HEK293 (cell line): ENCODE measurements around the gene METTL8.

Source experiments
- CTCF ChIA-PET: fragments of 350-600 bp; formaldehyde crosslinking; extraction: SDS; loops from one replicate; lab custom pipeline; 2021; ENCODE audit warnings: antibody characterized with exemption; lab: Yijun Ruan, JAX
- POLR2A ChIA-PET: fragments of 300-600 bp; formaldehyde crosslinking; extraction: SDS; loops from one replicate; lab custom pipeline; 2020; ENCODE audit warnings: antibody characterized with exemption, inconsistent platforms; lab: Yijun Ruan, JAX
- H3K27ac ChIP-seq: fragments of 200-500 bp; sonication (Bioruptor generic); 2 replicates; pipeline ENCODE4 v1.5.1; 2014; ENCODE audit warnings: low read depth, low read length, control low read depth, inconsistent platforms; ENCODE audit errors: extremely low read depth
- H3K36me3 ChIP-seq, 2 experiments: fragments of 200-500 bp in 1 of 2; sonication (Bioruptor generic) in 1 of 2; 1 replicate in 1 of 2; 2 replicates in 1 of 2; pipeline ENCODE4 v1.5.1; 2014 to 2017; ENCODE audit warnings: inconsistent platforms in 2 of 2, low read length in 2 of 2; ENCODE audit not compliant: control insufficient read depth in 2 of 2, insufficient read depth in 1 of 2
- H3K4me1 ChIP-seq: fragments of 200-500 bp; sonication (Bioruptor generic); 2 replicates; pipeline ENCODE4 v1.5.1; 2014; ENCODE audit warnings: mild to moderate bottlenecking, low read length, inconsistent platforms; ENCODE audit not compliant: control insufficient read depth, insufficient read depth
- H3K4me3 ChIP-seq: 2 replicates; pipeline ENCODE4 v1.5.1; 2011; ENCODE audit warnings: low read depth, mild to moderate bottlenecking, control low read depth, low read length, moderate library complexity
- H3K9me3 ChIP-seq: fragments of 200-500 bp; sonication (Bioruptor generic); 2 replicates; pipeline ENCODE4 v1.5.1; 2014; ENCODE audit warnings: low read depth, low read length, inconsistent platforms; ENCODE audit not compliant: control insufficient read depth, insufficient read depth
- BCL11A ChIP-seq: fragments of 450-650 bp; formaldehyde crosslinking; IDR thresholded peaks from 2 replicates; pipeline ENCODE4 v1.5.1; 2016; ENCODE audit warnings: low read depth, missing biosample characterization, missing genetic modification characterization
- KLF1 ChIP-seq: fragments of 450-650 bp; formaldehyde crosslinking; IDR thresholded peaks from 2 replicates; pipeline ENCODE4 v1.5.1; 2016; ENCODE audit warnings: missing biosample characterization, missing genetic modification characterization
- PRDM1 ChIP-seq: fragments of 450-650 bp; formaldehyde crosslinking; IDR thresholded peaks from 2 replicates; pipeline ENCODE4; 2016; ENCODE audit warnings: missing biosample characterization, missing genetic modification characterization
- SETDB1 ChIP-seq: IDR thresholded peaks from one replicate; pipeline ENCODE4 v1.6.1; 2017; ENCODE audit warnings: mild to moderate bottlenecking, low read length, moderate library complexity, mixed read lengths; ENCODE audit not compliant: insufficient read length
- SP3 ChIP-seq: fragments of 450-650 bp; formaldehyde crosslinking; IDR thresholded peaks from 2 replicates; pipeline ENCODE4 v1.5.1; 2016; ENCODE audit warnings: missing biosample characterization, missing genetic modification characterization
- ZBTB21 ChIP-seq: fragments of 450-650 bp; formaldehyde crosslinking; IDR thresholded peaks from 2 replicates; pipeline ENCODE4 v1.5.1; 2017; ENCODE audit warnings: missing biosample characterization, missing genetic modification characterization
- ZFP41 ChIP-seq: fragments of 450-650 bp; formaldehyde crosslinking; IDR thresholded peaks from 2 replicates; pipeline ENCODE4 v1.5.1; 2016; ENCODE audit warnings: missing biosample characterization, missing genetic modification characterization, borderline replicate concordance
- ZFP69B ChIP-seq: fragments of 450-650 bp; formaldehyde crosslinking; IDR thresholded peaks from 2 replicates; pipeline ENCODE4 v1.5.1; 2016; ENCODE audit warnings: missing biosample characterization, missing genetic modification characterization
- ZNF211 ChIP-seq: fragments of 450-650 bp; formaldehyde crosslinking; IDR thresholded peaks from 2 replicates; pipeline ENCODE4 v1.5.1; 2016; ENCODE audit warnings: low read depth, missing biosample characterization, missing genetic modification characterization
- ZNF221 ChIP-seq: fragments of 450-650 bp; formaldehyde crosslinking; IDR thresholded peaks from 2 replicates; pipeline ENCODE4 v1.5.1; 2017; ENCODE audit warnings: missing biosample characterization, missing genetic modification characterization, borderline replicate concordance
- ZNF223 ChIP-seq: fragments of 450-650 bp; formaldehyde crosslinking; IDR thresholded peaks from 2 replicates; pipeline ENCODE4 v1.5.1; 2016; ENCODE audit warnings: missing biosample characterization, missing genetic modification characterization
- ZNF274 ChIP-seq, 2 experiments: fragments of 200-500 bp in 1 of 2; fragments of 450-650 bp in 1 of 2; sonication (Bioruptor generic) in 1 of 2; formaldehyde crosslinking in 1 of 2; IDR thresholded peaks; 2 replicates each; pipeline versions ENCODE4 v1.5.1 to v1.6.1; 2014 to 2016; ENCODE audit warnings: borderline replicate concordance in 1 of 2, inconsistent platforms in 1 of 2, low read length in 1 of 2, missing biosample characterization in 1 of 2, missing genetic modification characterization in 1 of 2
- ZNF561 ChIP-seq: fragments of 450-650 bp; IDR thresholded peaks from 2 replicates; pipeline ENCODE4 v1.5.1; 2018; ENCODE audit warnings: missing biosample characterization, missing genetic modification characterization, borderline replicate concordance
- ZNF639 ChIP-seq: fragments of 450-650 bp; formaldehyde crosslinking; IDR thresholded peaks from 2 replicates; pipeline ENCODE4 v1.5.1; 2016; ENCODE audit warnings: missing biosample characterization, missing genetic modification characterization
- ZNF785 ChIP-seq: fragments of 450-650 bp; formaldehyde crosslinking; IDR thresholded peaks from 2 replicates; pipeline ENCODE4 v1.5.1; 2016; ENCODE audit warnings: missing biosample characterization, missing genetic modification characterization
- ZSCAN30 ChIP-seq: fragments of 450-650 bp; IDR thresholded peaks from 2 replicates; pipeline ENCODE4 v1.5.1; 2018; ENCODE audit warnings: missing biosample characterization, mild to moderate bottlenecking, missing genetic modification characterization, moderate library complexity
- TF ChIP-seq, protein P1 (sequence below): fragments of 450-650 bp; formaldehyde crosslinking; IDR thresholded peaks from 2 replicates; pipeline ENCODE4 v1.5.1; 2017; ENCODE audit warnings: missing biosample characterization, missing genetic modification characterization
- TF ChIP-seq, protein P2 (sequence below): fragments of 450-650 bp; formaldehyde crosslinking; IDR thresholded peaks from 2 replicates; pipeline ENCODE4 v1.5.1; 2016; ENCODE audit warnings: missing biosample characterization, missing genetic modification characterization

METTL8 gene

DNA sequence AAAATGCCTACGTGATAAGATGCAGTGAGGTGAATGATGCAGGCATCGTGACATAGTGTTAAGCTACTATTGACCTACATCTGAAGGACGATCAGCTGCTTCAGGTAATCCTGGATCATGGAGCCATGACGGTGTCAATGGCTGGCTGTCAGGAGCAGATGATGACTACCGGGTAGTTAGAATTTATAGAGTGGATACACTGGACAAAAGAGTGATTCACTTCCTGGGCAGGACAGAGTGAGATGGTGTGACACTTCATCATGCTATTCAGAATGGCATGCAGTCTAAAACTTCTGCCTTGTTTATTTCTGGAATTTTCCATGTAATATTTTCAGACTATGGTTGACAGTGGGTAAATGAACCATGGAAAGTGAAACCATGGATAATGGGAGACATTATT lies 29.5 kb downstream of the METTL8 start (continued):
- TF ChIP-seq SP3 (tag by site-specific recombination) = no peak
- TF ChIP-seq, all 188 proteins: peak for 0

DNA sequence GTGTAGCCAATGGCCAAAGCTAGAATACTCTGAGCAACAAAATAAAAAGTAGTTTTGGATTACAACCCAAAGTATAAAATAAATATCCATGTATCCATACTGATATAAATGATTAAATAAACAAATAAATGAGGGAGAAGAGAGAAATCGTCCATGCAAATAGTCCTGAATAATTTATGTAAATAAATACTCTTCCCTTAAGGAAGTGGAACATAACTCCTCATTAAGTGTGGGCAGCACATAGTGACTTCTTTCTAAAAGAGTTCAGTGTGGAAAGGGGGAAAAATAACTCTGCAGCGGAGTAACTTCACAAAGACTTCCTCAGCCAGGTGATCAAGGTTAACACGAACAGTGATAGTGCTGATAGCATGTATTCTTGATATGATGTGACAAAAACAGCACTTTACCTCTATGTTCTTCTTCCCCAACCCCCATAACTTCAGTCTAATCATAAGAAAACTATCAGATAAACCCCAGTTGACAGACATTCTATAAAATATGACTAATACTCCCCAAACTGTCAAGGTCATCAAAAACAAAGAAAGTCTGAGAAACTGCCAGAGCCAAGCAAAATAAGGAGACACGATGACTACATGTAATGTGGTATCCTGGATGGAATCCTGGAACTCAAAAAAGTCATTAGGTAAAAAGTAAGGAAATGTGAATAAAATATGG lies 30.7 kb downstream of the METTL8 start:
- H3K36me3 ChIP-seq = no peaks in the 10 kb centered on the region
- H3K4me1 ChIP-seq = no peaks in the 10 kb centered on the region
- no peaks in the 10 kb centered on the region for H3K9me3 ChIP-seq
- no peak for TF ChIP-seq ZNF274 (IDR thresholded peaks at IDR 0.05; ENCODE audit: low read length)
- no peak for TF ChIP-seq ZNF274 (tag by site-specific recombination; IDR thresholded peaks at IDR 0.05; ENCODE audit: borderline replicate concordance)
- no peak for TF ChIP-seq ZSCAN30 (tag by site-specific recombination)
- no peak for TF ChIP-seq ZBTB21 (tag by site-specific recombination)
- no peak for TF ChIP-seq ZNF639 (tag by site-specific recombination)
- no peak for TF ChIP-seq ZFP69B
- no peak for TF ChIP-seq ZNF561 (tag by site-specific recombination)
- TF ChIP-seq PRDM1 (tag by site-specific recombination) = no peak
- TF ChIP-seq KLF1 = no peak
- no peak for TF ChIP-seq BCL11A (tag by site-specific recombination)
- TF ChIP-seq ZNF223 (tag by site-specific recombination) = no peak
- TF ChIP-seq, protein P1, sequence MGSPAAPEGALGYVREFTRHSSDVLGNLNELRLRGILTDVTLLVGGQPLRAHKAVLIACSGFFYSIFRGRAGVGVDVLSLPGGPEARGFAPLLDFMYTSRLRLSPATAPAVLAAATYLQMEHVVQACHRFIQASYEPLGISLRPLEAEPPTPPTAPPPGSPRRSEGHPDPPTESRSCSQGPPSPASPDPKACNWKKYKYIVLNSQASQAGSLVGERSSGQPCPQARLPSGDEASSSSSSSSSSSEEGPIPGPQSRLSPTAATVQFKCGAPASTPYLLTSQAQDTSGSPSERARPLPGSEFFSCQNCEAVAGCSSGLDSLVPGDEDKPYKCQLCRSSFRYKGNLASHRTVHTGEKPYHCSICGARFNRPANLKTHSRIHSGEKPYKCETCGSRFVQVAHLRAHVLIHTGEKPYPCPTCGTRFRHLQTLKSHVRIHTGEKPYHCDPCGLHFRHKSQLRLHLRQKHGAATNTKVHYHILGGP (tag by site-specific recombination) = no peak
- no peak for TF ChIP-seq ZNF221
- POLR2A ChIA-PET = no interaction called here
- H3K27ac ChIP-seq = no peak overlapping the region
- H3K4me3 ChIP-seq = no peak overlapping the region
- CTCF ChIA-PET = no interaction called here

- no peak overlapping the region for H3K27ac ChIP-seq
- TF ChIP-seq ZNF785 (tag by site-specific recombination) (no peak), ZNF211 (tag by site-specific recombination) (no peak), ZFP41 (no peak), SETDB1 (peak; percentile 36)
- TF ChIP-seq, protein P2, sequence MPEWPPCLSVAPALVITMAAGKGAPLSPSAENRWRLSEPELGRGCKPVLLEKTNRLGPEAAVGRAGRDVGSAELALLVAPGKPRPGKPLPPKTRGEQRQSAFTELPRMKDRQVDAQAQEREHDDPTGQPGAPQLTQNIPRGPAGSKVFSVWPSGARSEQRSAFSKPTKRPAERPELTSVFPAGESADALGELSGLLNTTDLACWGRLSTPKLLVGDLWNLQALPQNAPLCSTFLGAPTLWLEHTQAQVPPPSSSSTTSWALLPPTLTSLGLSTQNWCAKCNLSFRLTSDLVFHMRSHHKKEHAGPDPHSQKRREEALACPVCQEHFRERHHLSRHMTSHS = no peak
- TF ChIP-seq, all 188 proteins: peak for 1
- no peaks in the 10 kb centered on the region for H3K4me1 ChIP-seq
- ChIA-PET CTCF (no interaction called here), POLR2A (no interaction called here)
- H3K36me3 ChIP-seq = no peaks in the 10 kb centered on the region; a peak in 1 of 3 replicates
- H3K9me3 ChIP-seq = no peaks in the 10 kb centered on the region
- no peak overlapping the region for H3K4me3 ChIP-seq
These were observed 31.8 kb downstream of the METTL8 start for GRCh38 chr2:171401947-171402346.
